HepG2 (cell line): ENCODE data around the gene HOXC10.

Experiments used
- EZH2 ChIP-seq: conservative IDR thresholded peaks from 2 replicates; pipeline ENCODE4 v1.6.1; 2012; ENCODE audit warnings: mild to moderate bottlenecking, low read depth, low read length, moderate library complexity
- POLR2A ChIP-seq, 2 experiments: IDR thresholded peaks; 2 replicates each; pipeline ENCODE4 v1.6.1; 2011; ENCODE audit warnings: low read depth in 2 of 2, low read length in 2 of 2, mild to moderate bottlenecking in 1 of 2, moderate library complexity in 1 of 2; ENCODE audit not compliant: insufficient read depth in 1 of 2
- SP140L ChIP-seq: sonication (generic); formaldehyde crosslinking; IDR thresholded peaks from 2 replicates; pipeline ENCODE4 v1.4.0; 2020; ENCODE audit warnings: missing genetic modification reagents, borderline replicate concordance
- ZNF75D ChIP-seq: sonication (generic); formaldehyde crosslinking; IDR thresholded peaks from 2 replicates; pipeline ENCODE4 v1.8.1; 2023; ENCODE audit warnings: missing genetic modification reagents, mild to moderate bottlenecking, borderline replicate concordance

DNA sequence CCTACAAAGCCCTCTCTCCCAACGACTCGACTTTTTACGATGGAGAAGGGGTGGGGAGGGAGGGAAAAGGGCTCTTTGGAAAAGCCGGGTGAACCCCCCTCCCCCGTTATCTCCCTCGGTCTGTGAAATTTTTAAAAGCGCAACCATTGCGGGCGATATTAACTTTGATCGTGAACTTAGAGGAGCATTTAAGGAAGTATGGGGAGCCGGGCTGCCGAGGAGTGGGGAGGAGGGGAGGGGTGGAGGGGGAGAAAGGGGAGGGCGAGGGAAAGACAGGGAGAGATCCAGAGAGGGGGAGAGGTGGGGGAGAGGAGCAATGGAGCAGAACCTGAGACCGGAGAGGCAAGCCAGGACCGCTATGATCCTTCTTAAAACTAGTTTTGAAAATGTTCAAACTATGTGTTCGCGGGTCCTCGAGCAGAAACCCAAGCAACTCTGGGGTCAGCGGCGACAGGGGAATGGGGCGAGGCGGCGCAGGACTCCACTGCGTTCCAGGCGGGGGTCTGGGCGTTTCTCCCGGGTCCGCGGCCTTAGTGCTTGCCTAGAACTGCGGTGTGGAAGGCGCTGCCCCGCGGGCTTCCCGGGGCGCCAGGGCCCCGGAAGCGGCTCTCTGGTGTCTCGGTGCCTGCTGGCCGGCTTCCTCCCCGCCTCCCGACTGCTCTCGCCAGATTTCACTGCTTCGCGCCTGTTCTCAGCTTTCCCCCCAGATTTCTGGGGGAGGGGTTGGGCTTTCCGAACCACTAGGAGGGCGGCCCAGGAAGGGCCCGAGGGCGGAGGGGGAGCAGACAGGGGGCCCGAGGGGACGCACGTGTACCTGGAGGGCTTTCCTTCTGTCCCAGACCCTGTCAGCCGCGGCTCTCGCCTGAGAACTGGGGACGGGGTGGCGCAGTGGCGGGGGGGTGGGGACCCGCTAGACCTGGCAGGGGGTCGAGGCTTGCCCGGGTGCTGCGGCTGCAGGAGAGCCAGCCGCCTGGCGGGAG is 10.6 kb upstream of the HOXC10 start, which contains the start of gene HOTAIR:
- TF ChIP-seq ZNF75D (CRISPR knock-in tag) (no peak), POLR2A (IDR thresholded peaks at IDR 0.05; ENCODE audit: insufficient read depth in 1 of 2, low read depth in 2 of 2, low read length in 2 of 2) (no peak), EZH2 (no peak; the same call in 1 of the 2 replicates), SP140L (no peak)
